NT2/D1 (cell line): Measurements from ENCODE around the gene MT1X.

Experiments used
- DNase-seq: peaks from one replicate; pipeline ENCODE4 v3.0.0-alpha.2; 2011; ENCODE audit warnings: low read depth, low spot score
- H3K27me3 ChIP-seq: 2 replicates; pipeline ENCODE4 v1.6.0; 2011; ENCODE audit warnings: mild to moderate bottlenecking; ENCODE audit not compliant: insufficient read length, insufficient read depth
- H3K36me3 ChIP-seq: 2 replicates; pipeline ENCODE4 v1.6.1; 2011; ENCODE audit warnings: mild to moderate bottlenecking, low read length, mixed read lengths; ENCODE audit not compliant: insufficient read depth, insufficient read length
- H3K4me1 ChIP-seq: 2 replicates; pipeline ENCODE4 v1.5.1; 2011; ENCODE audit not compliant: insufficient read depth, insufficient read length
- H3K4me3 ChIP-seq: 2 replicates; pipeline ENCODE4 v1.5.1; 2011; ENCODE audit warnings: low read depth; ENCODE audit not compliant: insufficient read length
- H3K9ac ChIP-seq: 2 replicates; pipeline ENCODE4 v1.6.0; 2011; ENCODE audit warnings: low read depth; ENCODE audit not compliant: insufficient read length
- H3K9me3 ChIP-seq: 2 replicates; pipeline ENCODE4 v1.5.1; 2011; ENCODE audit warnings: mild to moderate bottlenecking, low read length; ENCODE audit not compliant: insufficient read depth
- SUZ12 ChIP-seq: IDR thresholded peaks from 2 replicates; pipeline ENCODE4 v1.6.1; 2011; ENCODE audit not compliant: insufficient read length, insufficient read depth; ENCODE audit errors: extremely low read depth
- YY1 ChIP-seq: IDR thresholded peaks from 2 replicates; pipeline ENCODE4 v1.6.1; 2011; ENCODE audit not compliant: insufficient read length, insufficient read depth
- ZNF274 ChIP-seq: IDR thresholded peaks from 2 replicates; pipeline ENCODE4 v1.6.1; 2011; ENCODE audit warnings: mild to moderate bottlenecking, low read depth, low read length

MT1X gene

GRCh38 chr16:56728980-56729734 is 46.9 kb downstream of the MT1X start:
- TF ChIP-seq ZNF274 (no peak), SUZ12 (no peak), YY1 (no peak)
- H3K9ac ChIP-seq = peak overlapping the region; percentile 82
- no peak for DNase-seq
- H3K4me3 ChIP-seq = peak overlapping the region; percentile 60
- H3K4me1 ChIP-seq = no peaks in the 10 kb centered on the region
- H3K36me3 ChIP-seq = peaks cover 22% of the 10 kb centered on the region
- no peaks in the 10 kb centered on the region for H3K27me3 ChIP-seq
- H3K9me3 ChIP-seq = no peaks in the 10 kb centered on the region

GRCh38 chr16:56729735-56730662 is 47.7 kb downstream of the MT1X start, which contains the start of gene NUP93:
Gene NUP93, plus strand, starts transcription at chr16:56730129. Its CDS starts 18,119 bp downstream, at chr16:56748248.
- H3K4me3 ChIP-seq = peak within 1 kb of the TSS; percentile 95
- no peaks in the 10 kb centered on the region for H3K9me3 ChIP-seq
- H3K9ac ChIP-seq = peak within 1 kb of the TSS; percentile 95
- H3K27me3 ChIP-seq = no peaks in the 10 kb centered on the region
- H3K4me1 ChIP-seq = no peaks in the 10 kb centered on the region
- peak; percentile 87 for DNase-seq
- no peak for TF ChIP-seq YY1
- no peak for TF ChIP-seq ZNF274
- no peak for TF ChIP-seq SUZ12
- peaks cover 31% of the 10 kb centered on the region for H3K36me3 ChIP-seq

- peaks cover 9% of the 10 kb centered on the region; the same call in 1 of the 2 replicates for H3K9me3 ChIP-seq
- no peaks in the 10 kb centered on the region for H3K27me3 ChIP-seq
- no peak overlapping the region for H3K9ac ChIP-seq
- no peaks in the 10 kb centered on the region for H3K4me1 ChIP-seq
- H3K4me3 ChIP-seq = no peak overlapping the region
- H3K36me3 ChIP-seq = peaks cover 41% of the 10 kb centered on the region
- no peak for DNase-seq
- no peak for TF ChIP-seq SUZ12
- TF ChIP-seq ZNF274 = no peak
- TF ChIP-seq YY1 = no peak
Measured at GRCh38 chr16:56732366-56732765, 50.1 kb downstream of the MT1X start.

DNA sequence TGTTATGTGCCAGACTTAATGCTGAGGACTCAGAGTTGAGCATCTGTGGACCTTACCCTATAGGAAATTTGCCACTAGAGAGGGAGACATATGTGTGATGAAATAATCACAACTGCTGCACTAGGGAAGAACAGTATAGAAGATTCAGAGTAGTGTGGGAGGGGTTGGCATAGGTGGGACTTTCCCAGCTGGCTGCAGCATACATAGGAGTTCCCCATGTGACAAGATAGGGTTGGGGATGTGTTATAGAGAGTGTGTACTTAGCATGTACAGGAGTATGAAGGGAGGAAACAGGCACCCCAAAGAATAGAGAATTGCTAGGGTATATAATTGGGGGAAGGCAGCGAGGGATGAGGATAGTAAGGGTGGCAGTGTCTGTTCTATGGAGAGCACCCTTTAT is 50.6 kb downstream of the MT1X start:
- peaks cover 14% of the 10 kb centered on the region; the same call in 1 of the 2 replicates for H3K9me3 ChIP-seq
- DNase-seq = no peak
- peaks cover 43% of the 10 kb centered on the region for H3K36me3 ChIP-seq
- no peak for TF ChIP-seq YY1
- TF ChIP-seq ZNF274 = no peak
- TF ChIP-seq SUZ12 = no peak
- H3K4me3 ChIP-seq = no peak overlapping the region
- H3K27me3 ChIP-seq = no peaks in the 10 kb centered on the region
- no peaks in the 10 kb centered on the region for H3K4me1 ChIP-seq
- no peak overlapping the region for H3K9ac ChIP-seq
